KOPT-K1 (cell line): Measurements from ENCODE around the gene ROGDI.

Source experiments
- H3K27ac ChIP-seq: fragments of 200-600 bp; sonication (generic); 2 replicates; pipeline ENCODE4 v1.5.1; 2016; ENCODE audit warnings: antibody characterized with exemption, mild to moderate bottlenecking, low read depth, low read length; ENCODE audit not compliant: poor library complexity, severe bottlenecking
- H3K36me3 ChIP-seq: fragments of 200-600 bp; sonication (generic); 2 replicates; pipeline ENCODE4 v1.5.1; 2017; ENCODE audit warnings: antibody characterized with exemption, mild to moderate bottlenecking, low read length, moderate library complexity; ENCODE audit not compliant: insufficient read depth
- H3K9me3 ChIP-seq: fragments of 200-600 bp; sonication (generic); 2 replicates; pipeline ENCODE4 v1.5.1; 2017; ENCODE audit warnings: antibody characterized with exemption, low read length, mild to moderate bottlenecking; ENCODE audit not compliant: insufficient read depth, poor library complexity, severe bottlenecking

The ROGDI gene, protein sequence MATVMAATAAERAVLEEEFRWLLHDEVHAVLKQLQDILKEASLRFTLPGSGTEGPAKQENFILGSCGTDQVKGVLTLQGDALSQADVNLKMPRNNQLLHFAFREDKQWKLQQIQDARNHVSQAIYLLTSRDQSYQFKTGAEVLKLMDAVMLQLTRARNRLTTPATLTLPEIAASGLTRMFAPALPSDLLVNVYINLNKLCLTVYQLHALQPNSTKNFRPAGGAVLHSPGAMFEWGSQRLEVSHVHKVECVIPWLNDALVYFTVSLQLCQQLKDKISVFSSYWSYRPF

GRCh38 chr16:4801962-4802658 is at the start of gene ROGDI:
ROGDI (minus strand) TSS chr16:4802633; CDS start chr16:4802571, 62 bp downstream.
- Histone ChIP-seq H3K36me3 (peaks cover 31% of the 10 kb centered on the region), H3K27ac (peak within 1 kb of the TSS; percentile 53), H3K9me3 (no peaks in the 10 kb centered on the region)

GRCh38 chr16:4850211-4850610 is 47.8 kb upstream of the ROGDI start:
- H3K27ac ChIP-seq = no peak overlapping the region
- no peaks in the 10 kb centered on the region for H3K9me3 ChIP-seq
- H3K36me3 ChIP-seq = peaks cover 31% of the 10 kb centered on the region

DNA sequence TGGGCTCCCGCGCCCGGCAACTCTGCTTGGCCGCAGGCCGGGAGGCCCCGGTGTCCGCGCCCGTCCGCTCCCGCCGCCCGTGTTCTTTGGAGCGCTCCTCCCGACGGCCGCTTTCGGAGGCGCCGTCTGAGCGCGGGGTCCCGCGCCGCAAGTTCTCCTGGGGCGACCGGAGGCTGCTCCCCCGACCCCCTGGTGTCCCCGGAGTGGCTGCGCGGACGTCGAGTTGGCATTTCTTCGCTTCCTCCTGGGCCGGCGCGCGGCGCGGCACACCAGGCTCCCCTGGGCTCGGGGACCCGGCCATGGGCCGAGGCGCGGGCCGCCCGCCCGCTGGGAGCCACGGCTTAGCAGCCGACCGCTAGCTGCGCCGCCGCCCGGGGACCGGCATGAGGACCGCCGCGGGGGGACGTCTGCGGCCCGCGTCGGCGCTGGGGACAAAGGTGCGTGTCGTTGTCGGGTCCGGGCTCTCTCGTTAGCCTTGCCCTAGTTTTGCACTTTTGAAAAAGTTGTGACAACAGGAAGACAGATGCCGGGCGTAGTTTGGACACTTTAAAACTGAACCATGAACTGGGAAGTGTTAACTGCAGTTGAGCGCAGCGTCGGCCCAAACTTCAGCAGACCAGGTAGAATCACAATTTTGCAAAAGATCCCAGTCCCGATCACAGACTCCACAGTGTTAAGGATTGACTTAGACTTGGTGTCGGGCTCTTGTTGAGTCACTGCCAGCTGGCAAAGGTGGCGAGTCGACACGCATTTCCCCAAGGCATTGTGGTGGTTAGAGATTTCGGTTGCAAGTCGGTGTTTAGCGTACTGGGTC is 45.5 kb upstream of the ROGDI start:
- Histone ChIP-seq H3K27ac (peak overlapping the region; percentile 85), H3K9me3 (no peaks in the 10 kb centered on the region), H3K36me3 (peaks cover 33% of the 10 kb centered on the region)

GRCh38 chr16:4846901-4847773 is 44.7 kb upstream of the ROGDI start, which contains the start of the genes GLYR1 and UBN1:
GLYR1 (minus strand) TSS chr16:4847288; CDS start chr16:4847265, 23 bp downstream.
UBN1 (plus strand) TSS chr16:4847481; CDS start chr16:4852918, 5,437 bp downstream.
- H3K27ac ChIP-seq = peak within 1 kb of the TSS; percentile 85
- no peaks in the 10 kb centered on the region for H3K9me3 ChIP-seq
- H3K36me3 ChIP-seq = peaks cover 37% of the 10 kb centered on the region

DNA sequence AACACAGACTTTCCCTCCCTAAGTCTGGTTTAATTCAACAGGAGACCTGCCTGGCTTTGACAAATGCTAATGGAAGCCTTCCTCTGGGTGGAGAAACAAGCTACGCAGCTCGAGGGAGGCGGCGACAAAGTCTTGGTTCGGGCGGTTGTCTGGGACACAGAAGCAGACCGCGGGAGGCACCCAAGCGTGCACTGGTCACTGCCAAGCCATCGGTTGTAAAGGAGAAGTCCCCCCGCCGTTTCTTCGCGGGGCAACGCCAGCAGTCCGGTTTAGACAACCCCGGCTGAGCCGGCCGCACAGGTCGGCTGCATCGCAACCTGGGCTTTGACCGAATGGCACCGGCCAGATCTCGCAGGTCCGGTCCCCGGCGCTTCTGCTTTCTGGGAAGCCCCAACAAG is 44.1 kb upstream of the ROGDI start:
- Histone ChIP-seq H3K27ac (peak overlapping the region; percentile 85), H3K9me3 (no peaks in the 10 kb centered on the region), H3K36me3 (peaks cover 44% of the 10 kb centered on the region)

DNA sequence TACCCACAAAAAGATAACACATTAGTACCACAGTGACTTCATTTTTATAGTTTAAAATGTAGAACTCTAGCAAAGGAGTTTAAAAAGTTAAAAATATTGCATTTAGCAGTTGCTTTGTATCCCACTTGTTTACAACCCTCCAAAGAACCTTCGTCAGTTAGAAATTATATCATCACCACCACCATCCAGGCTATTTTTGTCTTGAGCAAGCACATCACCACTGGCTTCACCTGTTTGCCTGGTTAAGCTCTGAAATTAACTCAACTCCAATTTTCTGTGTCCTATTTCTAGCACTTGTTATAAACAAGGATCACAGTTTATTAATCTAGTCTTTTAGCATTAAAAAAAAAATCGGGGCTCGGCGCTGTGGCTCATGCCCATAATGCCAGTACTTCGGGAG is 38.6 kb upstream of the ROGDI start:
- Histone ChIP-seq H3K36me3 (peaks cover 96% of the 10 kb centered on the region), H3K27ac (no peak overlapping the region), H3K9me3 (no peaks in the 10 kb centered on the region)

DNA sequence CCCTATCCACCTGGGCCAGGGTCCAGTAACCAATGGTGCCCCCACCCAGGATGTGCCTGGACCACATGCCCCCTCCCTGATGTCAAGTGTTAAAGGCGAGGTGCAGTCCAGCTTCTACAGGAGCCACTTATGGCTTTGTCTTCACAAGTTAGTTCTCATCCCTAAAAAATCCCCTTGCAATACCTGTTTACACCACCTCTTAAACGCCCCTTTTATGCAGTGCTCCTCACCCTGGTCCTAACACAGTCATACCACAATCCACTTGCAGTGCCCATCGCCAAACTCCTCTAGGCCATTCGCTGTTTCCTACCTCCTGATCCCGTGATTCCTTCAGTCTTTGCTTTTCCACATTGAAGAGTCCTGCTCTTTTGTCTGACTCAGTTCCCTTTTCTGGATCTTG is 37.5 kb upstream of the ROGDI start:
- Histone ChIP-seq H3K9me3 (no peaks in the 10 kb centered on the region), H3K27ac (no peak overlapping the region), H3K36me3 (peaks cover 97% of the 10 kb centered on the region)

GRCh38 chr16:4837733-4838501 is 35.5 kb upstream of the ROGDI start:
- H3K9me3 ChIP-seq = no peaks in the 10 kb centered on the region
- H3K36me3 ChIP-seq = peaks cover 97% of the 10 kb centered on the region
- H3K27ac ChIP-seq = no peak overlapping the region

DNA sequence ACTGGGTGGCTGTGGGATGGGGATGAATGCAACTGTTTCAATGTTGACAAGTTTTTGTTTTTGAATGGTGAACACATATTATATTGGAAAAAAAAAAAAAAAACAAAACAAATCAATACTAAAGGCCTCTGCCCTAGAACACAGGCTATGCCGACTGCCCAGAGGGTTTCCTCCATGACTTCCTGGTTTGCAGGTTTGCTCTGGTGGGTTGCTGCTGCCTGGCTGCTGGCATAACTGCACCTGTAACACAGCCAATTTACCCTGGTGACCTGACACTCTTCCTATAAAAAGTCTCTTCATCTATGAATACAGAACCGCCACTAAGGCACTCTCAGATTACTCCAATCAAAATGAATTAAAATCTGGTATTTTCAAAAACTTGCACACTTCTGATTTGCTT is 34.3 kb upstream of the ROGDI start:
- Histone ChIP-seq H3K27ac (no peak overlapping the region), H3K9me3 (no peaks in the 10 kb centered on the region), H3K36me3 (peaks cover 97% of the 10 kb centered on the region)

DNA sequence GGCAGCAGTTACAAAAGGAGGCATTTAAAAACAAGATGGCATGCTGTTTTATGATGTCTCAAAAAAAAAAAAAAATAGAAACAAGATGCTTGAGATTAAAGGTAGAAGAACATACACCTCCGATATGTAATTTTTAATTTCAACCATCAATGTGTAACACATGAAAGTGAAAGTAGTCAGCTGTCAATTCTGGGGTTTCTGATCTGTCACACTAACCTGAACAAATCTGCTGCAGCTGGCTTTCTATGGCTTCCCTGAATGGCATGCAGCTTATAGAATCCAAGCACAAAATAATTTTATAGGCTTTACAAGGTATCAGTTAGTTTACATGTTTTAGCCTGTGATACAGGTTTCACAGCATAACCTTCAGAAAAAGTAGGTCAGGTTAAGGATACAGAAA is 31.2 kb upstream of the ROGDI start:
- Histone ChIP-seq H3K9me3 (no peaks in the 10 kb centered on the region), H3K27ac (no peak overlapping the region), H3K36me3 (peaks cover 97% of the 10 kb centered on the region)

- H3K27ac ChIP-seq = no peak overlapping the region
- H3K36me3 ChIP-seq = peaks cover 94% of the 10 kb centered on the region
- H3K9me3 ChIP-seq = no peaks in the 10 kb centered on the region
Measured at GRCh38 chr16:4832698-4833343, 30.4 kb upstream of the ROGDI start.

DNA sequence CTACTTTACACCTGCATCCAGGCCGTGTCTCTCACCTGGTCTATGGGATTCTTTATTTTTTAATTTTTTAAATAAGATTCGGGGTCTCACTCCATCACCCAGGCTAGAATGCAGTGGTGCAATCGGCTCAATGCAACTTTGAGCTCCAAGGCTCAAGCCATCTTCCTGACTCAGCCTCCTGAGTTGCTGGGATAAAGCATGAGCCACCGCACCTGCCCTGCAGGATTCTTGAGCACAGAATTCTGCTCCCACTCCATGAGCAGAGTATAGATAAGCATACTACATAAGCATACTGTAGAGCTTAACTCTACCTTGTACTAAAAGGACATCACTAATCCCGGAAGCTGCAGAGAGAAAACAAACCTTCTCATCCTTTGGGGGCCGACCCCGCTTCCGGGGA is 29.2 kb upstream of the ROGDI start:
- Histone ChIP-seq H3K9me3 (no peaks in the 10 kb centered on the region), H3K27ac (no peak overlapping the region), H3K36me3 (peaks cover 97% of the 10 kb centered on the region)

DNA sequence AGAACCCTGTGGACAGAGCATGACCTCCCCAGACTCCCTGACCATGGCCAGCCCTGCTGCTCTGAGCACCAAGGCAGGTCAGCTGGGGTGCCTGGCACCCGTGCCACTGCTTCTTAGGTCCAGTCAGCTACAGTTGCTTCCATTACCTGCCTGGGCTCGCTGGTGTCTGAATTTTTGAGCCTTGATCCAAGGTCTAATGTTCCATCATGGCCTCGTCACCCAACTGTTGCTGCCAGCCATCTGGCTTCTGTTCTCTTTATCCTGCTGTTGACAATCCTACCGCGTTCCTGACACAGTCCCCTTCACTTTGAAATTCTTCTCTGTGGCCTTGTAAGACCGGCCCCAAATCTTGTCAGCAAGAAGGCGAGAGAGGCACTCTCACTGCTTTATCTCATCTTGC is 28.0 kb upstream of the ROGDI start:
- Histone ChIP-seq H3K36me3 (peaks cover 97% of the 10 kb centered on the region), H3K27ac (no peak overlapping the region), H3K9me3 (no peaks in the 10 kb centered on the region)
